ENCODE results near the gene MRPL24. TPM values are rescaled to one million over a fixed set of nuclear protein-coding genes. Genes with fewer than 3 reads are reported as not detected.

Gene MRPL24
- total RNA-seq, 1 donor from 2014 or later: 41.8 TPM

DNA sequence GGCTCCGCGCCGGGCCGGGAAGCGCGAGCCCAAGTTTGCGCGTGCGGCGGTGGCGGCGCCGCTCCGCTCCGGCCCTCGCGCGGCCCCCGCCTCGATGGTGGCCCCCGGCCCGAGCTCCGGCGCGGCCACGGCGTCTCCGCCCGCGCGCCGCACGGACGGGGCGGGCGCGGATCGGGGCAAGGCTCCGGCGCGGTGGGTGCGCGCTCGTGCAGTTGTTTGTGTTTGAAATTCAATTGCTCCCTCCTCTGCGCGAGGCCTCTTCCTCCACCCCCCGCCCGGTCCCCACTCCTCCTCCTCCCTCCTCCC is 10.5 kb upstream of the MRPL24 start, which contains the start of gene HDGF:
Gene HDGF (minus strand): TSS at position 225 of the 306 bp plus-strand sequence. CDS start 246 bp downstream, outside the sequence.
- intact Hi-C loops (cut with DNase I): no loop called here
- TF ChIP-seq, protein P1, sequence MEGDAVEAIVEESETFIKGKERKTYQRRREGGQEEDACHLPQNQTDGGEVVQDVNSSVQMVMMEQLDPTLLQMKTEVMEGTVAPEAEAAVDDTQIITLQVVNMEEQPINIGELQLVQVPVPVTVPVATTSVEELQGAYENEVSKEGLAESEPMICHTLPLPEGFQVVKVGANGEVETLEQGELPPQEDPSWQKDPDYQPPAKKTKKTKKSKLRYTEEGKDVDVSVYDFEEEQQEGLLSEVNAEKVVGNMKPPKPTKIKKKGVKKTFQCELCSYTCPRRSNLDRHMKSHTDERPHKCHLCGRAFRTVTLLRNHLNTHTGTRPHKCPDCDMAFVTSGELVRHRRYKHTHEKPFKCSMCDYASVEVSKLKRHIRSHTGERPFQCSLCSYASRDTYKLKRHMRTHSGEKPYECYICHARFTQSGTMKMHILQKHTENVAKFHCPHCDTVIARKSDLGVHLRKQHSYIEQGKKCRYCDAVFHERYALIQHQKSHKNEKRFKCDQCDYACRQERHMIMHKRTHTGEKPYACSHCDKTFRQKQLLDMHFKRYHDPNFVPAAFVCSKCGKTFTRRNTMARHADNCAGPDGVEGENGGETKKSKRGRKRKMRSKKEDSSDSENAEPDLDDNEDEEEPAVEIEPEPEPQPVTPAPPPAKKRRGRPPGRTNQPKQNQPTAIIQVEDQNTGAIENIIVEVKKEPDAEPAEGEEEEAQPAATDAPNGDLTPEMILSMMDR (IDR thresholded peaks at IDR 0.05): no peak
- Histone ChIP-seq H3K27ac (peak within 1 kb of the TSS; percentile 98), H3K4me1 (peaks cover 41% of the 10 kb centered on the region), H3K4me3 (peak within 1 kb of the TSS; percentile 96), H3K9me3 (no peaks in the 10 kb centered on the region), H3K27me3 (no peaks in the 10 kb centered on the region), H3K36me3 (no peaks in the 10 kb centered on the region)
- no peak for DNase-seq
- no peak for ATAC-seq

DNA sequence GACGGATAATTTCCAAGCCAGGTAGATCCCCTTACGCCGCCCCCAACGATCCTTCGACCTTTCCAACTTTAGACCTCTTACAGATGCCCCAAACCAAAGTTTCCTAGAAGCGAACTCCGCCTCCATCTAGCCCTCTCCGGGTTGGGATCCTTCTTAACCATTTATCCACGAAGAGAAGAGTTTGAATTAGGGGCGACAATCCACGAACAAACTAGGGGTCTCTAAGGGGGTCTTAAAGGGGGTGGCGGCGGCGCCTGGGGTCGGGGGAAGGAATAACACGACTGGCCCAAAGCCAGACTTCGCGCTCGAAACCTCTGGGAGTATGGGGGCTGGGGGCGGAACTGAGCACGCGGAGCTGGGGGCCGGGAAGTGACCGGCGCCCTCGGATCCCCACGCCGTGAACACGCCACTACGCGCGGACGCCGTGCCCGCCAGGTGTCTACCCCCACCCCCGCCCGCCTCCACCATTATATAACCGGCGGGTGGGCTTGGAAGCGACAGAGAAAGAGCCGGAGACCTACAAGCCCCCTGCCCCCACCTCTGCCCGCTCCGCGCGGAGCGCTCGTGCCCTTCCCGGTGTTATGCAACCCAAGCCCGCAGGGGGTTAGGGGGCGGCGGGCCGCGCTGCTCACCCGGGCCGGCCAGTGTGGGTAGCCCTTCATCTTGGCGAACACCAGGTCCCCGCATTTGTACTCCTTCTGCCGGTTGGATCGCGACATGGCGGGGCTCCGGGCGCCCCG is 10.0 kb upstream of the MRPL24 start:
- DNase-seq: peak; percentile 88
- peak; percentile 13 for ATAC-seq
- Histone ChIP-seq H3K27me3 (no peaks in the 10 kb centered on the region), H3K4me3 (peak overlapping the region; percentile 96), H3K9me3 (no peaks in the 10 kb centered on the region), H3K27ac (peak overlapping the region; percentile 98), H3K4me1 (peaks cover 46% of the 10 kb centered on the region), H3K36me3 (no peaks in the 10 kb centered on the region)
- TF ChIP-seq, protein P1 (IDR thresholded peaks at IDR 0.05): peak; percentile 13
- intact Hi-C loops (cut with DNase I): no loop called here

DNA sequence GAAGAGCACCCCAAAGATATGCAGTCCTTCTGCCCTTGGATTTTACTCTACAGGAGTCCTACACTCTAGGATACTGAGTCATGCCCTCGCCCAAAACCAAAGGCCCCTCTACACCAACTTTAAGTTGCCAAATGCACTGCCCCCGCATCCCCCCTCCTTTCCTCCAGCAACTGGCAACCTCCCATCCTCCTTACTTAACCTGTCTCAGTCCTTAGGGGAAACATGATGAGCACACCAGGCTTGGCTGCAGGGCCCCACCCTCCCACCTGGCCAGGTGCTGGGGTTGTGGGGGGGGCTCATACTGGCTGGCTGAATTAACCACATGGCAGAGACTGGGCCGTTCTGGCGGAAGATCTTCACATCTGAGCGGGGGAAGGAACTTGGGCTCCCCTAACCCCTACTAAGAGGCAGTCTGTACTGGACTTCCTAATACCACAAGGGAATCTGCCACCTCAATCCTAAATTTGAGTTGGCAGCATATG is 9.3 kb upstream of the MRPL24 start:
- TF ChIP-seq, protein P1 (IDR thresholded peaks at IDR 0.05): no peak
- Histone ChIP-seq H3K9me3 (no peaks in the 10 kb centered on the region), H3K36me3 (no peaks in the 10 kb centered on the region), H3K27ac (peak overlapping the region; percentile 98), H3K27me3 (no peaks in the 10 kb centered on the region), H3K4me3 (peak overlapping the region; percentile 96), H3K4me1 (peaks cover 52% of the 10 kb centered on the region)
- ATAC-seq (peak; percentile 4), DNase-seq (peak; percentile 77)
- intact Hi-C loops (cut with DNase I): no loop called here

DNA sequence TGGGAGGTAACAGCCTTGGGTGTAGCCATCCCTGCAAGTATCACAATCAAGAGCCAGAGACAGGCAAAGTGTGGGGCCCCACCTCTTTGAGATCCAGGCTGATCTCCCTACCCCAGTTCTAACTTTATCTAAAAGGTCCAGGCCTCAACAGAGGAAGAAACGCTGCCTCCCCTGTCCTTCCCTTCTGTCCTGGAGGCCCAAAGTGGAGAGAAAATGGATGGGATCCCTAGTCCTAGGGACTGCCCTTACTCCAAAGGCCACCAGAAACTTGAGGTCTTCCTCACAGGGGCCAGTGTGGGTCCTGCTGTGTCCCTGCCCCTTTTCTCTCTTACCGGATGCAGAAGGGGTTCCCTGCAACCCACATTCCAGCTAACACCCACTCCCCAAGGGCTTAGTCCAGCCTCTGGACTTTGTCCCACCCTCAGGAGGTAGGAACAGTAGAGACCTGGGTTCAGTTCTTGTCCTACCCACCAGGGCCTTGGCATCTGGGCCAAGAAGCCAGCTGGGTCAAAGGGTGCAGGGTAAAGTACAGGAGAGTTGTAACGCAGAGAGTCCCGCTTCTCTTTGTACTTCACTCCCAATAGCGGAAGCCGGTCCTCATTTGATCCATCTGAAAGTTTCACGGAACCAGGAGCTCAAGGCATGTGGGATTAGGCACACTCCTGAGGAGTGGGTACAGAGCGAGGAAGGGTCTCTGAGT is 8.7 kb upstream of the MRPL24 start:
- peak overlapping the region; percentile 96 for H3K4me3 ChIP-seq
- intact Hi-C loops (cut with DNase I): no loop called here
- H3K27me3 ChIP-seq: no peaks in the 10 kb centered on the region
- TF ChIP-seq, protein P1 (IDR thresholded peaks at IDR 0.05): no peak
- ATAC-seq (no peak), DNase-seq (no peak)
- no peaks in the 10 kb centered on the region for H3K9me3 ChIP-seq
- H3K27ac ChIP-seq: peak overlapping the region; percentile 98
- H3K4me1 ChIP-seq: peaks cover 52% of the 10 kb centered on the region
- H3K36me3 ChIP-seq: no peaks in the 10 kb centered on the region

DNA sequence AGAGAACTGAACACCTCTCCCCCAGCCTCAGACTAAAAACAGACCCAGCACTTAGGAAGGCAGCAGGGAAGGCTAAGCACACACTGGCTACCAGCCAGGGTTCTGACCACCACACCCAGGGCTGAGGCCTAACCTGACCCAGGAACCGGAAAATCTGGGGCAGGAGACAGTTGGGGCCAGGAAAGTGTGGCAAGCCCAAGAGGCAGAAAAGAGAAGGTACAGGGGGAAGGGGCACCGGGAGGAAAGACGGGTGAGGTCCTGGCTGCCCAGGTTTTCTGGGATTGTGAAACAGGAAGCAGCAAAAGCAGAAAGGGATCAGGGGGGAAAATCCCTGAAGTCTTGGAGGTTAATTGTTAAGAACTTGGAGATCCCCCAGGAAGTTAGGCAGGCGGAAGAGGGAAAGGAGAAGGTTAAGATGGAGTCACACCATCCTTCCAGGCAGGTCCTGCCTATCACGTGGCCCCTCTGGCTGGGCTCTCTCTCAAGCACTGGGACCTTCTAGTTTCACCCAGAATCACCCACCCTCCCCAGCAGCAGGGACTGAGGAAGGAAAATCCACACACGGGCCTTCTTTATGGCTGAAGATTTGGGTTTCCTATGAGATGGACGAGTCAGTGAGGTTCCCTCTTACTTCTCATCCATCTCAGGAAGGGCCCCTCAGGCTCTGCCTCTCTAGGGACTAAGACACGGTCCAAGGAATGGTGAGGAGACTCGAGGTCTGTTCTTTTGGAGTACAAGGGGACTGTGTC is 8.0 kb upstream of the MRPL24 start:
- H3K27ac ChIP-seq: peak overlapping the region; percentile 98
- H3K36me3 ChIP-seq: peaks cover 5% of the 10 kb centered on the region
- TF ChIP-seq, protein P1 (IDR thresholded peaks at IDR 0.05): no peak
- H3K27me3 ChIP-seq: no peaks in the 10 kb centered on the region
- peak overlapping the region; percentile 96 for H3K4me3 ChIP-seq
- H3K4me1 ChIP-seq: peaks cover 52% of the 10 kb centered on the region
- ATAC-seq: peak; percentile 6
- intact Hi-C loops (cut with DNase I): no loop called here
- peak; percentile 78 for DNase-seq
- H3K9me3 ChIP-seq: no peaks in the 10 kb centered on the region
